Ascending aorta (tissue), 2 donors: Measurements from ENCODE around the gene AKAP7. TPM values are rescaled to one million over a fixed set of nuclear protein-coding genes. Genes with fewer than 3 reads are reported as not detected.

Source experiments
- DNase-seq, 2 donors: peaks; one replicate each; pipeline ENCODE4 v3.0.0-alpha.2; 2019; ENCODE audit warnings: low spot score in 2 of 2
- H3K27ac ChIP-seq, 2 donors: fragments of 200-600 bp; sonication (generic); one replicate each; pipeline ENCODE4 v1.5.1; 2016 to 2017; ENCODE audit warnings: mild to moderate bottlenecking in 1 of 2
- H3K27me3 ChIP-seq: fragments of 200-600 bp; sonication (generic); one replicate; pipeline ENCODE4 v1.5.1; 2017
- H3K36me3 ChIP-seq, 2 donors: fragments of 200-600 bp; sonication (generic); one replicate each; pipeline ENCODE4 v1.5.1; 2016
- H3K4me1 ChIP-seq, 2 donors: fragments of 200-600 bp; sonication (generic); one replicate each; pipeline ENCODE4 v1.5.1; 2016 to 2017; ENCODE audit warnings: mild to moderate bottlenecking in 1 of 2
- H3K4me3 ChIP-seq, 2 donors: fragments of 200-600 bp; sonication (generic); one replicate each; pipeline ENCODE4 v1.5.1; 2016 to 2017; ENCODE audit warnings: mild to moderate bottlenecking in 1 of 2
- H3K9me3 ChIP-seq, 2 donors: fragments of 200-600 bp; sonication (generic); one replicate each; pipeline ENCODE4 v1.5.1; 2016
- CTCF ChIP-seq, 3 experiments: fragments of 200-600 bp in 2 of 3; fragments of 450-650 bp in 1 of 3; sonication (generic) in 2 of 3; IDR thresholded peaks; one replicate each; pipeline ENCODE4 v1.5.1; 2016 to 2019; ENCODE audit warnings: antibody characterized with exemption in 3 of 3, mild to moderate bottlenecking in 1 of 3, moderate library complexity in 1 of 3
- intact Hi-C: fragments of 100-400 bp; cut with DNase I; formaldehyde crosslinking; loops from one replicate; pipeline ENCODE4 v1.15.1; 2023
- total RNA-seq: library from RNA; depleted of rRNA; stranded (reverse); fragments of >200 nt; gene quantifications from one replicate; pipeline ENCODE4 v1.1.0, GENCODE V29; 2016

Gene AKAP7
- total RNA-seq, 1 donor from 2014 or later, result 1.3 TPM

GRCh38 chr6:131103296-131103695 is 32.0 kb upstream of the AKAP7 start:
- no peak for TF ChIP-seq CTCF (IDR thresholded peaks at IDR 0.05)
- Histone ChIP-seq H3K4me3 (no peak overlapping the region), H3K36me3 (no peaks in the 10 kb centered on the region), H3K27me3 (no peaks in the 10 kb centered on the region), H3K9me3 (no peaks in the 10 kb centered on the region), H3K27ac (no peak overlapping the region), H3K4me1 (no peaks in the 10 kb centered on the region)
- no peak for DNase-seq
- intact Hi-C loops, result no loop called here

- no peaks in the 10 kb centered on the region for H3K27me3 ChIP-seq
- H3K4me3 ChIP-seq, result no peak overlapping the region
- DNase-seq, result no peak
- H3K27ac ChIP-seq, result no peak overlapping the region
- H3K36me3 ChIP-seq, result no peaks in the 10 kb centered on the region
- no peak for TF ChIP-seq CTCF (IDR thresholded peaks at IDR 0.05)
- H3K4me1 ChIP-seq, result no peaks in the 10 kb centered on the region
- intact Hi-C loops, result no loop called here
- no peaks in the 10 kb centered on the region for H3K9me3 ChIP-seq
Observed at GRCh38 chr6:131103901-131104300, 31.4 kb upstream of the AKAP7 start.

- no peaks in the 10 kb centered on the region for H3K27me3 ChIP-seq
- H3K36me3 ChIP-seq, result no peaks in the 10 kb centered on the region
- no peaks in the 10 kb centered on the region for H3K9me3 ChIP-seq
- intact Hi-C loops, result no loop called here
- TF ChIP-seq CTCF (IDR thresholded peaks at IDR 0.05), result no peak
- no peaks in the 10 kb centered on the region for H3K4me1 ChIP-seq
- no peak for DNase-seq
- no peak overlapping the region for H3K27ac ChIP-seq
- no peak overlapping the region for H3K4me3 ChIP-seq
Observed at GRCh38 chr6:131107151-131107550, 28.1 kb upstream of the AKAP7 start.

- Histone ChIP-seq H3K27ac (no peak overlapping the region), H3K4me3 (no peak overlapping the region), H3K27me3 (no peaks in the 10 kb centered on the region), H3K9me3 (no peaks in the 10 kb centered on the region), H3K4me1 (no peaks in the 10 kb centered on the region), H3K36me3 (no peaks in the 10 kb centered on the region)
- DNase-seq, result no peak
- intact Hi-C loops, result no loop called here
- TF ChIP-seq CTCF (IDR thresholded peaks at IDR 0.05), result no peak
Observed at GRCh38 chr6:131112249-131112648, 23.0 kb upstream of the AKAP7 start.

- Histone ChIP-seq H3K27me3 (no peaks in the 10 kb centered on the region), H3K4me1 (no peaks in the 10 kb centered on the region), H3K27ac (no peak overlapping the region), H3K4me3 (no peak overlapping the region), H3K36me3 (no peaks in the 10 kb centered on the region), H3K9me3 (no peaks in the 10 kb centered on the region)
- DNase-seq, result no peak
- TF ChIP-seq CTCF (IDR thresholded peaks at IDR 0.05), result no peak
- intact Hi-C loops, result loop anchor here (1.0 kb wide), 1 partner anchor 230 kb away; no protein-coding TSS in a partner anchor
Observed at GRCh38 chr6:131115651-131116050, 19.6 kb upstream of the AKAP7 start.

GRCh38 chr6:131116321-131116720 is 18.9 kb upstream of the AKAP7 start:
- Histone ChIP-seq H3K27me3 (no peaks in the 10 kb centered on the region), H3K36me3 (no peaks in the 10 kb centered on the region), H3K4me1 (no peaks in the 10 kb centered on the region), H3K27ac (no peak overlapping the region), H3K9me3 (no peaks in the 10 kb centered on the region), H3K4me3 (no peak overlapping the region)
- TF ChIP-seq CTCF (IDR thresholded peaks at IDR 0.05), result no peak
- no peak for DNase-seq
- intact Hi-C loops, result loop anchor here (1.0 kb wide), 1 partner anchor 231 kb away; no protein-coding TSS in a partner anchor
